Right lobe of liver (tissue), 6 donors: ENCODE measurements around the gene MTIF3. TPM values are rescaled to one million over a fixed set of nuclear protein-coding genes. Genes with fewer than 3 reads are reported as not detected.

Experiments
- ATAC-seq, 4 donors: fragments of 200-7000 bp; cut with Tn5 transposase; one replicate each; pipeline ENCODE4 v1.9.1; 2020; ENCODE audit warnings: mild to moderate bottlenecking in 4 of 4, moderate library complexity in 4 of 4
- DNase-seq, 3 donors: peaks; one replicate each; pipeline ENCODE4 v3.0.0-alpha.2; 2020
- H3K27ac ChIP-seq, 3 donors: fragments of 200-600 bp; one replicate each; pipeline ENCODE4 v1.8.0; 2022
- H3K27me3 ChIP-seq, 2 donors: fragments of 200-600 bp; one replicate each; pipeline ENCODE4 v1.8.0; 2022
- H3K36me3 ChIP-seq, 4 donors: fragments of 200-600 bp; sonication (generic) in 1 of 4; one replicate each; pipeline versions ENCODE4 v1.5.1 to v1.8.0; 2017 to 2022; ENCODE audit warnings: control low read depth in 1 of 4
- H3K4me1 ChIP-seq, 4 donors: fragments of 200-600 bp; sonication (generic) in 1 of 4; one replicate each; pipeline versions ENCODE4 v1.5.1 to v1.8.0; 2017 to 2022; ENCODE audit warnings: control low read depth in 1 of 4
- H3K4me3 ChIP-seq, 3 donors: fragments of 200-600 bp; one replicate each; pipeline ENCODE4 v1.8.0; 2022
- H3K9me3 ChIP-seq, 4 donors: fragments of 200-600 bp; sonication (generic) in 1 of 4; one replicate each; pipeline versions ENCODE4 v1.5.1 to v1.8.0; 2017 to 2022; ENCODE audit warnings: control low read depth in 1 of 4
- CTCF ChIP-seq, 4 donors: fragments of 200-600 bp in 3 of 4; fragments of 450-650 bp in 1 of 4; IDR thresholded peaks; one replicate each; pipeline versions ENCODE4 v1.5.1 to v1.8.0; 2016 to 2022; ENCODE audit warnings: antibody characterized with exemption in 4 of 4, mild to moderate bottlenecking in 2 of 4
- POLR2A ChIP-seq: fragments of 450-650 bp; IDR thresholded peaks from one replicate; pipeline ENCODE4 v1.6.1; 2017; ENCODE audit warnings: antibody characterized with exemption, mild to moderate bottlenecking
- WGBS: methylation state at CpG from one replicate; pipeline ENCODE4 v1.1.6; 2018; ENCODE audit warnings: low coverage, low lambda C conversion rate; ENCODE audit not compliant: insufficient coverage; ENCODE audit errors: missing lambda C conversion rate; 5-methylcytosine and 5-hydroxymethylcytosine counted together
- intact Hi-C, 2 donors: fragments of 100-400 bp; cut with DNase I; formaldehyde crosslinking; loops; one replicate each; pipeline versions ENCODE4 v1.11.2 to v1.14.1; 2022
- total RNA-seq, 6 experiments: library from RNA; depleted of rRNA in 2 of 6; stranded (reverse); fragments of >200 nt in 2 of 6; fragmentation: NEBNext Ultra II Directional in 3 of 6; extraction: Animal tissue kit (Norgen Biotek cat#: 25700) in 3 of 6; gene quantifications; one replicate each; pipeline versions ENCODE4 v1.1.0 to v1.2.4, GENCODE V29; 2016 to 2023
- donor health status: DM: no; HTN: yes; CAD: no.
- donor health status: DM: no; HTN: no; CAD: no.
- donor health status: DM: no; HTN: no; CAD: no.
- donor health status: DM: no; HTN: yes; CAD: no.
- donor health status: DM: no; HTN: yes; CAD: no.

The MTIF3 gene
- total RNA-seq, 6 experiments from 2014 or later, result 26.5 to 46.0 (median 32.0) TPM

DNA sequence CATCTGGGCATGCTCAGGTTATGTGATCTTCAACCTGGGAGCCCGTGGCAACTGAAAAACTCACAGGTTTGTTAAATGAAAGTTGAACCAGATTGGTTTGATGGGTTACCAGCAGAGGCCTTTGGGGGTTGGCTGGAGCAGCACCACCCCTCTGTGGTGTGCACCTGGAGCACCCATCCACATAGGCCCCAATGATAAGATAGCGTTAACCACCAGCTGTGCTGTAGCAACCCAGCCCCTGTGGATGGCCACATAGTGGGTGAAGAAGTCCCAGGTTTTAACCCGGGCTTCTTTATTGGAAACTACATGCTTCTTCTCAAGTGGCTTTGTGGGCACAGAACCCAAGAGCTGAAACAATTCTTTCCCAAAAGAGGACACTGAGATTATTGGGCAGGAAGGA is 22.6 kb upstream of the MTIF3 start:
- Histone ChIP-seq H3K4me3 (no peak overlapping the region), H3K36me3 (no peaks in the 10 kb centered on the region)
- WGBS, result no CpG with 5 or more reads among the region's 3 CpGs

GRCh38 chr13:27472441-27472840 is 22.1 kb upstream of the MTIF3 start:
- intact Hi-C loops, result no loop called here
- WGBS, result no CpG with 5 or more reads among the region's 2 CpGs
- no peak overlapping the region for H3K27ac ChIP-seq
- no peak for DNase-seq
- ATAC-seq, result no peak
- H3K4me1 ChIP-seq, result peaks cover 0 to 4% (median 0%) of the 10 kb centered on the region in 4 donors
- H3K36me3 ChIP-seq, result no peaks in the 10 kb centered on the region
- TF ChIP-seq POLR2A, result no peak
- TF ChIP-seq CTCF (IDR thresholded peaks at IDR 0.05), result no peak
- no peak overlapping the region for H3K4me3 ChIP-seq
- H3K9me3 ChIP-seq, result no peaks in the 10 kb centered on the region
- no peaks in the 10 kb centered on the region for H3K27me3 ChIP-seq

More for the DNA sequence above, 22.6 kb upstream of the MTIF3 start:
- Histone ChIP-seq H3K4me1 (peaks cover 0 to 6% (median 0%) of the 10 kb centered on the region in 4 donors), H3K9me3 (no peaks in the 10 kb centered on the region), H3K27me3 (no peaks in the 10 kb centered on the region), H3K27ac (no peak overlapping the region)
- no peak for DNase-seq
- intact Hi-C loops, result no loop called here
- ATAC-seq, result no peak
- no peak for TF ChIP-seq POLR2A
- no peak for TF ChIP-seq CTCF (IDR thresholded peaks at IDR 0.05)

DNA sequence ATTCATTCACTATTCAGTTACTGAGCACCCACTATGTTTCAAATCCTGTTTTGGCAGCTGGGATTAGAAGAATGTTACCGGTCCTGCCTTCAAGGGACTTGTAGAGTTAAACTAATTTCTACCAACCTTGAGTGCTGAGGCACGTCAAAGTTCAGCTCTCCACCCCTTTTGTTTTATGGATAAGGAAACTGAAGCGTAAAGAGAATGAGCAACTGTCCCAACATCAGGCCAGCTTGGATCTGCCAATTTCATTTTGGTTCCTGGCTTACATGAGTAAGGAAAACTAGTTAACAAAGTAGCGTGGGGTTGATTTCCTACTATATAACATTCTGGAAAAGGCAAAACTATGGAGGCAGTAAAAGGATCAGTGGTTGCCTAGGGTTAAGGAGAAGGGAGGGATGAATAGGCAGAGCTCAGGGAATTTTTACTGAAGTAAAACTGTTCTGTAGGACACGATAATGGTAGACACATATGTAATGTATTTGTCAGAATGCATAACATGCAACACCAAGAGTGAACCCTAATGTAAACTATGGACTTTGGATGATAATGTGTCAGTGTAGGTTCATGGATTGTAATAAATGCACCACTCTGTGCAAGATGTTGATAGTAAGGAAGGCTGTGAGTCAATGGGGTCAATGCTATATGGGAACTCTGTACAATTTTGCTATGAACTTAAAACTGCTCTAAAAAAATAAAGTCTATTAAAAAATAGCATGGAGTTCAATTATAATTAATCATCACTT is 19.9 kb upstream of the MTIF3 start:
- Histone ChIP-seq H3K9me3 (no peaks in the 10 kb centered on the region), H3K27ac (no peak overlapping the region), H3K4me3 (no peak overlapping the region), H3K4me1 (no peaks in the 10 kb centered on the region), H3K36me3 (no peaks in the 10 kb centered on the region), H3K27me3 (no peaks in the 10 kb centered on the region)
- intact Hi-C loops, result no loop called here
- TF ChIP-seq CTCF (IDR thresholded peaks at IDR 0.05) (no peak), POLR2A (no peak)
- 75% methylated on average over 5 of the region's 5 CpGs for WGBS
- no peak for DNase-seq
- ATAC-seq, result no peak

GRCh38 chr13:27466513-27466912 is 16.1 kb upstream of the MTIF3 start:
- DNase-seq (no peak), ATAC-seq (no peak)
- 32% methylated on average over 3 of the region's 3 CpGs for WGBS

More at GRCh38 chr13:27466513-27466912, 16.1 kb upstream of the MTIF3 start:
- no peak overlapping the region for H3K4me3 ChIP-seq
- no peaks in the 10 kb centered on the region for H3K36me3 ChIP-seq
- no peaks in the 10 kb centered on the region for H3K4me1 ChIP-seq
- no peaks in the 10 kb centered on the region for H3K9me3 ChIP-seq
- intact Hi-C loops, result no loop called here
- H3K27ac ChIP-seq, result no peak overlapping the region
- no peak for TF ChIP-seq POLR2A
- TF ChIP-seq CTCF (IDR thresholded peaks at IDR 0.05), result no peak
- H3K27me3 ChIP-seq, result no peaks in the 10 kb centered on the region
